ENCODE data around the gene S100PBP.

The S100PBP gene

DNA sequence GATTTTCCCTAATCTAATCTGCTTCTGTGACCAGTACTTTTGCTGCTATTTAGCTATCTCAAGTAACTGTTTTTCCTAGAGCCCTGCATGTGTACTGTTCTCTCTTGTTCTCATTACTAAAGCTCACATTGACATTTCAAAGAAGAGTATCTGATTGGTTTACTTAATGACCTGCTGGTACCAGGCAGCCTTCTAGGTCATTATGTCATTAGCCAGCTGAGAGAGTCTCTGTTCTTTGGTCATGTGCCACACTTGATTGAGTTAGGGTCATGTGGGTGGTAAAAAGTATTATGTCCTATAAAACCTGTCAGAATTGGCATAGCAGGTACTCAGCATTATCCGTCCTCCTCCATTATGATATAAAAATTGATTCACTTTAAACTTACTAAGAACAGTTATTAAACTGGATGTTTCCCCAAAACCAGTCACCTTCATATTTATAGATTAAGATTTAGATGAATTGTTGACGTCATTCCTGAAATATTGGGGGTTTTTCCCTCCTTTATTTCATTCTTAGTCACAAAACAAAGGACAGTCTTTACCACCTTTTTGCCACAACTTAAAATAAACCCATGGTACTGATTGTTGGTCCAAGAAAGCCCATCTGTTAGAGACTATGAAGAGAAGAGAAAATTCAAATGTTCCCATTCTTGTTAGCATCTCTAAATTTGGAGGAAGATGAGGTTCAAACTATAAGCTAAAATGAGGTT, 31.1 kb downstream of the S100PBP start:
- DNase-seq (ENCODE audit: insufficient read length, low spot score), result no peak
- TF ChIP-seq, protein P1, sequence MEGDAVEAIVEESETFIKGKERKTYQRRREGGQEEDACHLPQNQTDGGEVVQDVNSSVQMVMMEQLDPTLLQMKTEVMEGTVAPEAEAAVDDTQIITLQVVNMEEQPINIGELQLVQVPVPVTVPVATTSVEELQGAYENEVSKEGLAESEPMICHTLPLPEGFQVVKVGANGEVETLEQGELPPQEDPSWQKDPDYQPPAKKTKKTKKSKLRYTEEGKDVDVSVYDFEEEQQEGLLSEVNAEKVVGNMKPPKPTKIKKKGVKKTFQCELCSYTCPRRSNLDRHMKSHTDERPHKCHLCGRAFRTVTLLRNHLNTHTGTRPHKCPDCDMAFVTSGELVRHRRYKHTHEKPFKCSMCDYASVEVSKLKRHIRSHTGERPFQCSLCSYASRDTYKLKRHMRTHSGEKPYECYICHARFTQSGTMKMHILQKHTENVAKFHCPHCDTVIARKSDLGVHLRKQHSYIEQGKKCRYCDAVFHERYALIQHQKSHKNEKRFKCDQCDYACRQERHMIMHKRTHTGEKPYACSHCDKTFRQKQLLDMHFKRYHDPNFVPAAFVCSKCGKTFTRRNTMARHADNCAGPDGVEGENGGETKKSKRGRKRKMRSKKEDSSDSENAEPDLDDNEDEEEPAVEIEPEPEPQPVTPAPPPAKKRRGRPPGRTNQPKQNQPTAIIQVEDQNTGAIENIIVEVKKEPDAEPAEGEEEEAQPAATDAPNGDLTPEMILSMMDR (IDR thresholded peaks at IDR 0.05; ENCODE audit: insufficient read depth, missing control alignments), result no peak
- no peak for FAIRE-seq

DNA sequence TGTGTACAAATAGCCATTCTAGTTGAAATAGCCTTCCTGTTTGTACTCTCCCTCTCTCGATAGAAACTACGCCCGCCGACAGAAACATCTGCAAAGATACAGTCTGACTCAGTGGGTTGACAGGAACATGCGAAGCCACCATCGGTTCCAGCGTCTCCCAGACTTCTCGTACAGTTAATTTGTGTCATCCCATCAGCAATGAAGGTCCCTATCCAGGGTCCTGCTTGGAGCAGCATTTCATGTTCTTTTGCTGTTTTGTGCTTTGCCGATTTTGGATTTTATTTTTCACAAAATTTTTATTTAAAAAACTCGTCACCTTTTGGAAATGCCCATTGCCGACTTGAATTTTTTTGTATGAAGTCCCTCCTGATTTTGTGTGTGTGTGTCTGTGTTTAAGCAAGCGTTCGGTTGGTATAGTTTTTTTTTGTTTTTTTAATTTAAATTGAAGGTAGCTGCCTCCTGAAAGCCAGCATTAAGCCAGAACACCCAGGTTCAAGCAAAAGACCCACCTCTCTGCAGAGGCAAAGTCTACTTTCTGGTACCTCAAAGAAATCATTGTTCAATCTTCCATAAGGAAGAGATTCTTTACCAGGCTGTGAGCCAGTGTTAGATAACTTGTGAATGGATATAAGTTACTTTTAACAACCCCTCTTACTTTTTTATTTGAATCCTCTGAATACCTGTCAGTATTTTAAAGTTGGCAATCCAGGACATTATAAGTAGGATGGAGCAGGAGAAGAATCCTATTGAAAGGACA, 38.6 kb downstream of the S100PBP start:
- TF ChIP-seq, protein P1 (IDR thresholded peaks at IDR 0.05; ENCODE audit: insufficient read depth, missing control alignments), result no peak
- FAIRE-seq, result no peak
- DNase-seq (ENCODE audit: insufficient read length, low spot score), result no peak

DNA sequence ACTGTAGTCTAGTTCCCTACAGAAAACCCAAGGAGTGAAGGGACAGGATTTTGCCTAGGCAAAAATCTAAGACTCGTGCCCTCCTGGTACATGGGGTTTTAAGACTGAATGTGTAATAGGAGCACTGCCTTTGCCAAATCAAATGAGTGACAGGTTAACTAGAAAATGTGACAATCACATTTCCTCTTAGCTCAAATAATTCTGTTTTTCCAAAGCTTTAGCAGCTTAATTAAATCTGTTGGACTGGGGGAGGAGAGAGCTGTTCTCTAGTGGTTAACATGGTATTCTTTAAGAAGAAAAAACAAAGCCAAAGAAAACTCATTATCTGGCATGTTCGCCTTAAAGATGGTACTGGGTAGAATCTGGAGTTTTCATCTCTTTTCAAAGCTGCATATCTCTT, 40.7 kb downstream of the S100PBP start:
- FAIRE-seq, result no peak
- TF ChIP-seq, protein P1 (IDR thresholded peaks at IDR 0.05; ENCODE audit: insufficient read depth, missing control alignments), result no peak
- DNase-seq (ENCODE audit: insufficient read length, low spot score), result no peak

DNA sequence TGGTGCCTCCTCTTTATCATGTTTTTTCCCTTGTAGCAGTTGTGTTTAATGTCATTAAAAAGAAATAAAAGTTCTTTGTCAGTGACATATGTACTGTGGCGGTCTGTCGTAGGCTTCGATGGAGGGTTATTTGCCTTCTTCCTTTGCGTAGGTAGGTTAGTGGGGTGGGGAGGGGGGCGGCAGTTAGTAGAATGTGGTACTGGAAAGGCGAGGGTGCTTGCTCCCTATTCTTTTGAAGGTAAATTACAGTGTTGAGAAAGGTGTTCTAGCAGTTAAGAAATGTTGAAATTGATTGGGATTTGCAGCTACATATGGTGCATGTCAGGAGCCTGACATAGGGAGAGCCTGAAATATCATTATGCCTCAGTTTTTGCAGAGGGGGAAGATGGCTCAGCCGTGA, 41.3 kb downstream of the S100PBP start:
- no peak for FAIRE-seq
- no peak for DNase-seq (ENCODE audit: insufficient read length, low spot score)
- TF ChIP-seq, protein P1 (IDR thresholded peaks at IDR 0.05; ENCODE audit: insufficient read depth, missing control alignments), result no peak

DNA sequence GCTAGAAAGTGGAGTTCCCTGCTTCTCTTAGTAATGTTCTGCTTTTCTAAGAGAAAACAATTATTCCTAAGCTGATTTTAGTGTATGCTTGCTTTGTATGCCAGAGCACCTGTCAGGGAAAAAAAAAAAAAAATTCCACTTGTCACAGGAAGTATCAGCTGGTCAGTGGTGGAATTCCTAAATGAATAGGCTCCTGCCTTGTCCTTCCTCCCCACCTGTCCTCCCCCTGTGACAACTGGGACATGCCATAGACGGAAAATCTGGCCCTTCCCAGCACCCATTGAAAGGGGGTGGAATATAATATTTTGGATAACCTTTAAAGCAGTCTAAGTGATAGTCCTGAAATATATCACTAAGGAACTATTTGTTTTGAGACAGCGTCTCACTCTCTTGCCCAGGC, 42.5 kb downstream of the S100PBP start:
- DNase-seq (ENCODE audit: insufficient read length, low spot score), result no peak
- TF ChIP-seq, protein P1 (IDR thresholded peaks at IDR 0.05; ENCODE audit: insufficient read depth, missing control alignments), result no peak
- no peak for FAIRE-seq

DNA sequence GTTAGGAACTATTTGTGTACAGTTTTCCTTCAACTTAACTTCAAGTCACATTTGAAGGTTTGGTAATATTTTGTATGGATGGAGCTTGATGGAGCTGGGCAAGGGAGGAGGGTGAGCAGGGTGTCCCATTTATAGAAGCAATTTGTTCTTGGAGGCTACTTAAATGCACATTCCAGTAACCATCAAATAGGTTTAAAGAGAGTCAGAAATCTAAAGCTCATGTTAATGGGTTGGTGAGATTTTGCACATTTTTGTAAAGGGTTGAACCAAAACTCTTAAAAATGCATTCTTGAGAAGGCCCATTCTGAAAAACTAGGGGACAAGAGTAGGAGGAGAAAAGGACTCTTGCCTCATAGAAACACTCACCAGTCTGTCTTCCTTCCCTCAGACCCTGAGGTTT, 43.1 kb downstream of the S100PBP start:
- DNase-seq (ENCODE audit: insufficient read length, low spot score) (no peak), FAIRE-seq (no peak)
- TF ChIP-seq, protein P1 (IDR thresholded peaks at IDR 0.05; ENCODE audit: insufficient read depth, missing control alignments), result no peak
